Measurements from ENCODE around the gene RRAGC.
A peak's percentile ranks its signal among the peaks of the same experiment; 100 is the strongest.
"Not testable (repeated sequence)": the region's sequence is repeated elsewhere in the genome, so short reads cannot be mapped to it uniquely, and the experiment has no call there.

The RRAGC gene

DNA sequence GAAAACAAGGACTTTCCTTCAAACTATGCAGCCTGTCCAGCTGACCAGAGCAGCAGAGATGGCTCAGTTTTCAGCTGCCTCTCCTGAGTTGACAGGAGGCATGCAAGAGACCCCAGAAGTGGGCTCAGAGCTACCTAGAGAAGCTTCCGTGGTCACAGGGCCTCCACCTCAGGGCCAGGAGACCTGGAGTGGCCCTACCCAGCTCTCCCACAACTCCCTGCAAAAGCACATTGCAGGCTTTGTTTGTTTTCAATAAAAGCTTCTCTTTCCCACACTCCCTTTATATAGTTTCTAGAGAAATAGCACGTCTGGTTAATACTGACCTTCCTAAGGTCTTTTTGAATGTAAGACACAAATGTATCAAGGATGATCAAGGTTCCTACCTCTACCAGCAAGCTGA lies 40.1 kb downstream of the RRAGC start:
- no peak overlapping the region for H3K4me3 ChIP-seq (ENCODE audit: low read depth, low read length)
- DNase-seq (ENCODE audit: low read depth): no peak

DNA sequence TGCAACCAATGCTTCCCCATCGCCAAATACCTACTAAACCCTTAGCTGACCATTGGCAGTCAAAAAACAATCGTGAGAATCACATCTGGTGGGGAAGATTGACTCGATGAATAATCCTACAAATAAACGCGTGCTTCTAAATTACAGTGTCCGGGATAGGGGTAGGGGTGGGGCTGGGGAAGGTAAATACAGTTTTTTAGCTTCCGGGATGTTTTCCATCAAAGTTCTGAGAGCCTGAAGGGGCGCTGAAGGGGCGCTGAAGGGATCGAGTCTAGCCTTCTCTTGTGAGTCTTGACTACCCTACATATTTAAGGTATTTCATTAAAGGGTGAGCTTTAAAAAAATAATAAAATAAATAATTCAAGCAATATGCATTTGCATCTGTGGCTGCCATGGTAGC lies 40.5 kb downstream of the RRAGC start:
- H3K4me3 ChIP-seq (ENCODE audit: low read depth, low read length): no peak overlapping the region
- no peak for DNase-seq (ENCODE audit: low read depth)

DNA sequence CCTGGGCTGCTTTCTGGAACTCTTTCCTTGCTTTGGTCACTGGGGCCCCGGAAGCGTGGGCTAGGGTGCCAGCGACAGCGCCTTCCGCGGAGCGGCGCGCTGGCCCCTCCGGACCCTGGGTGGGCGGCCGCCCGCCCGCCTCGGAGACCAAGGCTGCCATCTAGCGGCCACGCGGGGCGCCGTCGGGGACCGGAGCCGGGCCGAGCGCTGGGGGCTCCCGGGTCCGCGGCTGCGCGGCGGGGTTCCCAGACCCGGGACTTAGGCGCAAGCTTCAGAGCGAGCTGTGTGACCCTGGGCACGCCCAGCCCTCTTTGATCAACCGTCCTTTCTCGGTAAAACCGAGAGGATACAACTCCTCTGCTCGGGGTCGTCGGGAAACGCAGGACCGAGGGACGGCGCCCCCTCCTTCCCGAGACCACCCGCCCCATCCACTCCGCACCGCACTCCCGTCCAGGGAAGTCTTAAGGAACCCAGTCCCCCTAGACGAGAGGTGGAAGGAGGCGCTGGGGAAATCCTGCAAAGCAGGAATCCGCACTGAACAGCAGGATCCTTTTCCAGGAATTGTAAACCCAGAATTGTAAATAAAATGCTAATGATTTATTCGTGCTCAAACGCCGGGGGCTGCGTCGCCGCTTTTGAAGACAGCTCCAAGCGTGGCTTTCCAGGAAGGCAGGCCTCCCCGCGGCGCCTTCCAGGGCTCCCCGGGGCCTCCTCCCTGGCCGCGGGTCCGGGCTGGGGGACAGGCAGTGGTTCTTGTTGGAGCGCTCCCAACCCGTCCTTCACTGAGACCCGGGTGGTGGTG lies 41.2 kb downstream of the RRAGC start:
- peak overlapping the region; percentile 32 for H3K4me3 ChIP-seq (ENCODE audit: low read depth, low read length)
- DNase-seq (ENCODE audit: low read depth): no peak

DNA sequence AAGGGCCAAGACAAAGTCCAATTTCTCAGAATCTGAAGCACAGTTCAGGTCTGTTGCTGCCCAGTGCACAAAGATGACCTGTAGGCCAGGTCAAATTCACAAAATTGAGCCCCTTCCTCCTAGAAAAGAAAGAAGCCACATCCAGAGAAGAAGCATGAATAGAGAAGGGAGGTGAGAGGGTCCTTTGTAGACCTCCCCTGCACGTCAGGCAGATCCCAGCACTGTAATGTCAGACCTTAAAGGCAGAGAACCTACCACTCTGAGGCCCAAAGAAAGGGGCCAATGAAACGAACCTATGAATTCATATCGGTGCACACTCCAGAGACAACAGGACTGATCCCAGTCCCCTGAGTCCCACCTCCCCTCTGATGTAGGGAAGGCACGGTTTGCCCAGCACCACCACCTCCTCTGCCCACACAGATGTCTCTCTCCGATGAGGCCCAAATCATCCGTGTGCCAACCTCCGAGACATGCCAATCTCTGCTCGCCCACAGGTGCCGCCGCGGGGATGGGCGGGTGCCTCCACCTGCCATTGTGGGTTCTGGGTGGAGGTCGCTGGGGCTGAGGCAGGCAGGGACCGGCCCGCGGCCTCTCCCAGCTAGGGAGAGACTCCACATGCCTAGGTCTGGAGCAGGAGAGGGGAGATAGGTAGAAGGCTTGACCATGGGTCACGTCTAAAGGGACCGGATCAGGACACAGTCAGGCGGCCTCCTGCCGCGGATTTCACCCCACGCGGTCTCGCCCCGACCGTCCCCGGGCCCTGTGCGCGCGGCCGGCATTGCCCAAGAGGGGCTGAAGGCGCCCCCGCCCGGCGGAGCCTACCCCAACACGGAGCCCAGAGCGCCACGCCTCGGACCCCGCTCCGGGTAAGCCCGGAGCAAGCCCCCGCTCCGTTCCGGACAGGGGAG lies 42.1 kb downstream of the RRAGC start:
- H3K4me3 ChIP-seq (ENCODE audit: low read depth, low read length): peak overlapping the region; percentile 32
- no peak for DNase-seq (ENCODE audit: low read depth)

DNA sequence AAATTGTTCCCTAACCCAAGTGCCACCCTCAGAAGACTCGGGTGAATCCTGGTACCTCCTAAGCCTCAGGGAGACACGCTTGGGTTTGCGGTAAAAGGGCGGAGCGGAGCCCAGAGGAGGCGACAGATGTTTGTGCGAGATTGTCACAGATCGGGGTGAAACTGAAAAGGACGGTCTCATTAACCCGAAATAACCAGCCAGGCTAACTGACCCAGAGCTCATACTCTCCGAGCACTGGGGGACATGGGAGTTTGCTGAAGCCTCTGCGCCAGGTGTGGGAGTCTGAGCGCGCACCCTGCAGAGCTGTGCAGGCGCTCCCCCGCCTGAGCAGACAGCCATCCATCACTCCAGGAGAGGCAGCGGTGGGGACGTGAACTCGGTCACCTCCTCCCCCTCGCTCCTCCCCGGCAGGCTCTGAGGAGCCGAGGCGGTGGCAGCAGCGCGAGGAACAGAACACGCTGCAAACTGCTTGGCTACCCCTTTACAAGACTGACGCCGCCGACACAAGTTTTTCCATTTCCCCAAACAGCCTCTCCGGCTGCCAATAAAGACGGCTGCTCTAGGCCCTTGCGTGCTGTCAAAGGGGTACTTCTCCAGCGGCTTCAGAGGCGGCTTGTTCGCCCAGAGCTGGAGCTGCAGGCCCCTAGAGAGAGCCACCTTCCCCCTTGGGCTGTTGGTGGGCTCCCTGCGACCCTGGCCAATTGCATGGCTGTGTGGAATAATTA lies 43.5 kb downstream of the RRAGC start:
- DNase-seq (ENCODE audit: low read depth): no peak

DNA sequence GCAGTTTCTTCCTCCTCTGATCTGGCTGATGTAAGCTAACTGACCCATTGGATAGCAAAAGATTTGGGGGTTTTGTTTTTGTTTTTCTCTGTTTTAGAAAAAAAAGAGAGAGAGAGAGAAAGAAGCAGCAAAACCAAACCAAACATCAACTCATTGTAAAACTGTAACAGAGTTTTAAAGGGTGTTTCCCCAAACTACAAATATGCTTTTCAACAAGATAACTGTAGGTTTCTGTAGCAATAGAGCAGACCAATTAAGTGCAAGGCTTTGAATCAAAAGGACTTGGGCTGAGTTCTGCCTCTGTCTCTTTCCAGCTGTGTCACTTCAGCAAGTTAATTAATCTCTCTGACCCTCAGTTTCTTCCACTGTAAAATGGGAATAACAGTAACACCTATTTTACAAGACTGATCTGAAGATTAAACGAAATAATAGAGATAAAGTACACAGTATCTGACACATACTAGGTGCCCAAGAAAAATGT lies 44.5 kb downstream of the RRAGC start:
- no peak for DNase-seq (ENCODE audit: low read depth)
- no peak overlapping the region for H3K4me3 ChIP-seq (ENCODE audit: low read depth, low read length)

More for the DNA sequence above, 43.5 kb downstream of the RRAGC start:
- H3K4me3 ChIP-seq (ENCODE audit: low read depth, low read length): no peak overlapping the region

DNA sequence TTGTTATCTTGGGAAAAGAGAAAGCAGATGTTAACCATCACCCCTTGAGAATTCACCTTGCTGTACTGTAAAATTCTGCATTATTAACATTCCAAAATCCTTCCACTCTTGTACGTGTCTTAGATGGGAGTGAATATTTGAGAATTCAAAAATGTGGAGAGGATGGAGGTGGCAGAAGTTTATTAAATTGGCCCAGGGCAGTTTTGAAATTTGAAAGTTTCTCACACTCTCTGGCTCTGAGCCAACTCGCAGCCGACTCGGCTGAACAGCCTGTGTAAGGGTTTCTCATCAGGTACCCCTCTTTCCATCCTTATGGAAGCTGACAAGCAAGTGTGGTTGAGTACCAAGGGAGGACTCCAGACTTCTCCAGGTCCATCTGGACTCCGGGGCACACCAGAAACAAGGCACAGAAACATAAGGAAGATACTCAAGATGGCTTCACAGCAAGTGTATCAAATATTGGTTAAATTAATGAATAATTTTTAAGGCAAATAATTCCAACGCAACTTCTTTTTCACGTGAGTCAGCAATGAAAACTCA lies 45.1 kb downstream of the RRAGC start:
- no peak overlapping the region for H3K4me3 ChIP-seq (ENCODE audit: low read depth, low read length)
- DNase-seq (ENCODE audit: low read depth): no peak

DNA sequence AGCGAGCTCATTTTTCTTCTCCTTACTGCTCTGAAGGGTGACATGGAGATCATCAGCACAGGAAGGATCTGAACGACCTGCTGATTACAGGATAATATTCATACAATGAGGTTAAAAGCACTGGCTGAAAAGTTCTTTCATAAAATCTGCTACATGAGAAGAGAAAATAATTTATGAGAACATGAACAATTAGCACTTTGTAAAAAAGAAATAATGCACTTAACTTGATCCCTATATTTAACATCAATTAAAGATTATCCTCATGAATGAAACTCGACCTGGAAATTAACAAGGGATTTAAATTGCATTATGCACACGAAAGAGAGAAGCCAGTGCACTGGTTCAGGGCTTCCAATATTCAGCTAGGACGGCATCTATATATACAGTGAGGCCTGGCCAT lies 46.6 kb downstream of the RRAGC start:
- no peak overlapping the region for H3K4me3 ChIP-seq (ENCODE audit: low read depth, low read length)

DNA sequence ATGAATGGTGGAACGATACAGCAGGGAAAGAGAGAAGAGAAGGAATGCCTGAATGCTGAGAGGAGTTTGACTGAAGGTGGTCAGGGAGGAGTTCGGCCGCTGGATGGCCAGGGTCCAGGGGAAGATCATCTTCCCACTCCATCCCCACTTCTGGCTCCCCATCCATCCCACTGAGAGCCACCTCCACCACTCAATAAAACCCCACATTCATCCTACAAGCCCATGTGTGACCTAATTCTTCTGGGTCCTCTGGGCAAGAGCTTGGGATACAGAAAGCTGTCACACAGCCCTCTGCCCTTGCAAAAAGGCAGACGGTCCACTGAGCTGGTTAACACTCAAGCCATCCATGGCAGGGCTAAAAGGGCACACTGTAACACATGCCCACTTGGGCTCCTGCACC lies 48.1 kb downstream of the RRAGC start:
- not testable (repeated sequence) for DNase-seq (ENCODE audit: low read depth); H3K4me3 ChIP-seq (ENCODE audit: low read depth, low read length)

More for the DNA sequence above, 46.6 kb downstream of the RRAGC start:
- DNase-seq (ENCODE audit: low read depth): no peak

DNA sequence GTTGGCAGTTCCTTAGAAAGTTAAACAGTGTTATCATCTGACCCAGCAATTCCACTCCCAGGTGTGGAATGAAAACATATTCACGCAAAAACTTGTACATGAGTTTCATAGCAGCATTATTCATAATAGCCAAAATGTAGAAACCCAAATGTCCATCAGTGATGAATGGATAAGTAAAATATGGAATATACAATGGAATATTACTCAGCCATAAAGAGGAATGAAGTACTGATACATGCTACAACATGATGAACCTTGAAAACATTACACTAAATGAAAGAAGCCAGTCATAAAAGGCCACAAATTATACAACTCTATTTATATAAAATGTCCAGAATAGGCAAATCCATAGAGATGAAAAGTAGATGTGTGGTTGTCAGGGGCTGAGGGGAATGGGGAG lies 53.5 kb downstream of the RRAGC start:
- H3K4me3 ChIP-seq (ENCODE audit: low read depth, low read length): no peak overlapping the region
- DNase-seq (ENCODE audit: low read depth): no peak

DNA sequence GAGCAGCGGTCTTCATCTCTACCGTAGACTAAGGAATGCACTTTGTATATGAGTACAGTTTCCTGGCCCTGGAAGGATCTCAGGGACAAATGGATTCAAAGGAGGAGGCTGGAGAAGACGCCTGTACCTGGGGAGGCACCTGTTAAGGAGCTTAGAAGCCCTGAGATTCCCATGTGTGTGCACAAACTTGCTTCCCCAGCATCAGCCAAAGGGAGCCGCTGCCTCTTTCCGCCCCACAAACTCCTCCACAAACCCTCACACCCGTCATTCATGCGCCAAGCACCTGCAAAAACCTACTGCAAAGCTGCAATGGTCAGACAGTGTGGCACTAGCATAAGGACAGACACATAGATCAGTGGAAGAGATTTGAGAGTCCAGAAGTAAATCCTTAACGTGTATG lies 54.5 kb downstream of the RRAGC start:
- no peak overlapping the region for H3K4me3 ChIP-seq (ENCODE audit: low read depth, low read length)
- no peak for DNase-seq (ENCODE audit: low read depth)

DNA sequence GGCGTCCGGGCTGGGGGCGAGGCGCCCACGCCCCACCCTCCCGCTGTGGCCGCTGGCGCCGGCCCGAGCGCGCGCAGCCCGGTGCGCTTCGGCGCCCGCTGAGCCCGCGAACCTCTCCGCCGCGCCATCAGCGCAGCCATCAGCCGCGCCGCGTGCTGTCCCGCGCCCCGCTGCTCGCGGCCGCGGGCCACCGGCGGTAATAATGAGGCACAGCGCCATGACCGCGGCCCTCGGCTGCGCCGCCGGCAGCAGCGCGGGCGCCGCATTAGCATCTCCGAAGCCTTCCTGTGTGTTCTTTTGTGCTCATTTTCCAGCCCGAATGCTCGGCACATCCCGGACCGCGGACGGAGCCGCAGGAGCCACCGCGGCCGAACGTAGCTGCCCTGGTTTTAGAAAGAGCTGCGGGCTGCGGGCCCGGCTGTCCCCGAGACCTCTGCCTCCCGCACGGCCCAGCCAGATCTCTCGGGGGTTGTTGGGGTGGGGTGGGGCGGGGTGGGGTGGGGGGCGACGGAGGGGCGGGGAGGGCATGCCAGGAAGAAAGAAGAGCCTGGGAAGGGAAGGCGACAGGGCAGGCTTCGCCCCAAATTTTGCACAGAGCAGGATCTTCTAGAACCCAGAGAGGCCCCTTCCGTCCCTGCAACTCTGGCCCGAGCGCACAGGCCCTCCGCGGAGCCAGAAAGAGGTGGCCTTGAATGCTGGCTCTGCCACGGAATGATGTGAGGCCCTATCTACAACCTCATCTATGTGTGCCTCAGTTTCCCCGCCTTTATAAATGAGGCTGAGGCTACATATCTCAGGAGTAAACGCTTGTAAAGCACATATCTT lies 55.3 kb downstream of the RRAGC start:
- no peak for DNase-seq (ENCODE audit: low read depth)
- H3K4me3 ChIP-seq (ENCODE audit: low read depth, low read length): peak overlapping the region; percentile 37

DNA sequence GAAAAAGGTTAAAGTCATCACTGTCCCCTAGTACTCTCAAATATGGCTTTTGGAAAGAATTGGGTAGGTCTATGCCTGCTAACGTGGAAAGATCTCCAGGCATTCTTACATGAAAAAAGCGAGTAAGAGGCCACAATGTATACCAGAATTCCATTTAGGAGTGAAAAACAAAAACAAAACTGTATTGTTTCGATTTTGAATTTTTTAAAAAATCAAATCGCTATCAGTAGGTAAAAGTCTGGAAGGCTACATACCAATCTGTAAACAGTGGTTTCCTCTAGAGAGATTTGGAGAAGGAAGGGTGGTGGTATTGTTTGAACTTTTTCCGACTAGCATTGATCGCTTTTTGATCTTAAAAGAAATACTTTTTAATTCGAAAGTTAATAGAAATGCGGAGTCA lies 55.9 kb downstream of the RRAGC start:
- peak overlapping the region; percentile 9 for H3K4me3 ChIP-seq (ENCODE audit: low read depth, low read length)
- no peak for DNase-seq (ENCODE audit: low read depth)

DNA sequence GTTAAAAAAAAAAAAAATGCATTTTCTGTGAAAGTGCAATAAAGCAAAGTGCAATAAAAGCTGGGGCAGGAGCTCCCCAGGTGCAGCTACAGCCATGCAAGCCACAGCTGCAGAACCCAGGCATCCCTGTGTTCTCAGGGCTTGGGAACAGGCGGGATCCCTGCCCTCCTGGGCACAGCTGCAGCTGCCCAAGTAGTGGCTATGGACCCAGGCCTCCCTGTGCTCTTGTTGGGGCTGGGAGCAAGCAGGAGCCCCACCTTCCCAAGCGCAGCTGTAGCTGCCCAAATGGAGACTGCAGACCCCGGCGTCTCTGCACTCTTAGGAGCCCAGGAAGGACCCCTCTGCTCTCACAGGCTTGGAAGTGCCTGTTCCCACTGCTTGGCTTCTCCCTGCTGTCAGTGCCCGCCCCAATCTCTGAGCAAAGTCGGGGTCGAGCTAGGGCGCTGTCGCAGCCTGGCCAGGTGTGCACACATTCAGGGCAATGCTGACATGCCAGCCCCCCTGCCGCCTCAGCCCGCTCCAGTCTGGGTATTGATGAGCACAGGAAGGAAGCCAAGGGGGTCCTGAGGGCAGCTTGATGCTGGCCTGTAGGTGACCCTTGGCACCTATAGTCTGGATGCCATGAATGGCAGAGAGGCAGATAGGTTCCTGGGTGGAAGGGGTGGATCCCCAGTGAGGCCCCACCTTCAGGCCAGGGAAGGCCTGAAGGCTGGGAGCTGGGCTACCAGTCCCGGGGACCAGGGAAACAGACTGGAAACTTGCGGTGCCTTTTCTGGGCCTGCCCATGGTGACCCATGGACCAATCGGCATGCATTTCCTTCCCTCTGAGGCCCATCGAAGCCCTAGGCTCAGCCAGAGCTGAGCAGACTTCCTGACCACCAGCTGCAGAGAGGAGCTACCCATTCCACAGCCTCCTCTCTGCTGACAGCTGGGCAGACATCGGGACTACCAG lies 58.6 kb downstream of the RRAGC start:
- no peak for DNase-seq (ENCODE audit: low read depth)
- no peak overlapping the region for H3K4me3 ChIP-seq (ENCODE audit: low read depth, low read length)

DNA sequence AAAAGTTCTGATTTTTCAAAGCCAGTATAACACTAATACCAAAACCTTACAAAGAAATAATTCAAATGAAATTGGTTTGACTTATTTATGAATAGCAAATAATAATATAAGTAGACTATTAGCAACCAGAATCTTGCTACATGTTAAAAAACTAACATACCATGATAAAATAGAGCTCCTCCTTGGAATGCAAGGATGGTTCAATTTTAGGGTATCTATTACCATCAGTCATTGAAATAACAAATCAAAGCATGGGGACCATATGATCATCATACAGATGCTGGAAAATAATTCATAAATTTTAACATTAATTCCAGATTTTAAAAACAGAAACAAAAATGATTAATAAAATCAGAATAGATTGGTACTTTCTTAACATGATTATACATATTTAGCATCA lies 66.3 kb downstream of the RRAGC start:
- no peak overlapping the region for H3K4me3 ChIP-seq (ENCODE audit: low read depth, low read length)
- no peak for DNase-seq (ENCODE audit: low read depth)

DNA sequence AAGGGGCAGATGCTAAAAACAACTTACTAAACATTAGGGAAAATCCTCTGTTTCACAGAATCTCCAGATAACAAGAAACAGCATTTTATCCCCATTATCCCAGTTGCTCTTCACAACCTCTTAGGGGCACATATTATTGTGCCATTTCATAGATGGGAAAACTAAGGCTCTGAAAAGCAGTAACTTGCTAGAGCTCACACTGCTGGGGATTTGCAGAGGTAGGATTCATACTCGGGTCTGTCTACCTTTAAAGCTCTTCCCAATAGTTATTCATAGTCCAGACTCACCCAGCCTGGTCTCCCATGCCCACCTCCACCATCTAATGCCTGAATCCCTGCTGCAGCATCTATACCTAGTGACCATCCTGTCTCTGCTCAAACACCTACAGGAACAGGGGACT lies 67.7 kb downstream of the RRAGC start:
- no peak overlapping the region for H3K4me3 ChIP-seq (ENCODE audit: low read depth, low read length)
- DNase-seq (ENCODE audit: low read depth): no peak

DNA sequence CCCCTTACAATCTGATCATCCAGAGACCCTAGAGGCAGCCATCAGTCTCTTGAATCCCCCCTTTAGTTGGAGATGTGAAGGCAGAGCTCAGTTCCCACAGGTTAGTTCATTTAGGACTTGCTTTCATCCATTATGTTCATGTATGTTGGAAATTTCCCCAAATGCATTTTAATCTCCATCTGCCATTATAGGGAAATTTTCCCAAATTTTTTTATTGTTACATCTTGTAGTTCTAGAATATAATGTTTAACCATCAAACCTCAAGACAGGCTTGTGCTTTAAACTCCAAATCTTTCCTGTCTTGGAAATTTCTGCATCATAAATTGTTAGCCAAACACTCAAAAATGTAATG lies 68.4 kb downstream of the RRAGC start:
- no peak overlapping the region for H3K4me3 ChIP-seq (ENCODE audit: low read depth, low read length)
- no peak for DNase-seq (ENCODE audit: low read depth)

Data from skeletal muscle cell (primary cell).